DND-41 (cell line): ENCODE measurements around the gene TRIB2.

Experiments used
- ATAC-seq: fragments of 200-7000 bp; cut with Tn5 transposase; 3 replicates; pipeline ENCODE4 v1.9.1; 2021; ENCODE audit warnings: low read depth; ENCODE audit not compliant: insufficient read depth
- DNase-seq: peaks from one replicate; pipeline ENCODE4 v3.0.0-alpha.2; 2020
- H2AFZ ChIP-seq: 2 replicates; pipeline ENCODE4 v1.6.0; 2012; ENCODE audit warnings: low read depth, low read length
- H3K27ac ChIP-seq: 2 replicates; pipeline ENCODE4 v1.5.1; 2012; ENCODE audit warnings: low read length, inconsistent platforms
- H3K27me3 ChIP-seq: fragments of 200-600 bp; sonication (generic); 2 replicates; pipeline ENCODE4 v1.6.0; 2012; ENCODE audit warnings: low read length, mild to moderate bottlenecking, inconsistent platforms; ENCODE audit not compliant: insufficient read depth, poor library complexity
- H3K36me3 ChIP-seq: 2 replicates; pipeline ENCODE4 v1.5.1; 2012; ENCODE audit warnings: low read length, inconsistent platforms; ENCODE audit not compliant: insufficient read depth
- H3K4me1 ChIP-seq: 2 replicates; pipeline ENCODE4 v1.5.1; 2012; ENCODE audit warnings: mild to moderate bottlenecking, low read length; ENCODE audit not compliant: insufficient read depth
- H3K4me2 ChIP-seq: 2 replicates; pipeline ENCODE4 v1.6.0; 2012; ENCODE audit warnings: mild to moderate bottlenecking, moderate library complexity, low read length, inconsistent platforms; ENCODE audit not compliant: insufficient read depth
- H3K4me3 ChIP-seq, 2 experiments: fragments of 200-600 bp in 1 of 2; shearing (Covaris generic) in 1 of 2; 2 replicates each; pipeline ENCODE4 v1.5.1; 2012 to 2016; ENCODE audit warnings: inconsistent platforms in 2 of 2, low read length in 2 of 2, mild to moderate bottlenecking in 2 of 2, low read depth in 1 of 2, moderate library complexity in 1 of 2
- H3K79me2 ChIP-seq: 2 replicates; pipeline ENCODE4 v1.6.0; 2012; ENCODE audit warnings: low read length, inconsistent platforms; ENCODE audit not compliant: insufficient read depth
- H3K9ac ChIP-seq: 2 replicates; pipeline ENCODE4 v1.6.0; 2012; ENCODE audit warnings: low read depth, mild to moderate bottlenecking, inconsistent platforms, low read length, moderate library complexity
- H3K9me3 ChIP-seq: 2 replicates; pipeline ENCODE4 v1.5.1; 2012; ENCODE audit warnings: low read length, moderate library complexity, mild to moderate bottlenecking, inconsistent platforms; ENCODE audit not compliant: insufficient read depth, severe bottlenecking
- H4K20me1 ChIP-seq: 2 replicates; pipeline ENCODE4 v1.6.0; 2012; ENCODE audit warnings: low read length; ENCODE audit not compliant: insufficient read depth
- CTCF ChIP-seq: IDR thresholded peaks from 2 replicates; pipeline ENCODE4 v1.5.1; 2012; ENCODE audit warnings: borderline replicate concordance, low read length, moderate library complexity, mild to moderate bottlenecking; ENCODE audit not compliant: poor library complexity, severe bottlenecking; ENCODE audit errors: extremely low read depth
- EZH2 ChIP-seq: IDR thresholded peaks from 3 replicates; pipeline ENCODE4 v1.6.1; 2012; ENCODE audit warnings: borderline replicate concordance, low read depth, mild to moderate bottlenecking, moderate library complexity, low read length, inconsistent platforms; ENCODE audit not compliant: severe bottlenecking

TRIB2 gene

GRCh38 chr2:12732651-12733050 lies 15.9 kb downstream of the TRIB2 start:
- peaks cover 78% of the 10 kb centered on the region for H3K79me2 ChIP-seq
- no peaks in the 10 kb centered on the region for H3K9me3 ChIP-seq
- no peak overlapping the region for H3K4me3 ChIP-seq
- H2AFZ ChIP-seq, result no peak overlapping the region
- no peak overlapping the region for H3K4me2 ChIP-seq
- H3K9ac ChIP-seq, result no peak overlapping the region
- H3K36me3 ChIP-seq, result peaks cover 85% of the 10 kb centered on the region
- no peak overlapping the region for H3K27ac ChIP-seq
- no peak for DNase-seq
- H3K27me3 ChIP-seq, result no peaks in the 10 kb centered on the region
- H3K4me1 ChIP-seq, result peaks cover 20% of the 10 kb centered on the region
- TF ChIP-seq CTCF (no peak), EZH2 (no peak)
- peaks cover 50% of the 10 kb centered on the region for H4K20me1 ChIP-seq
- ATAC-seq, result no peak

GRCh38 chr2:12733846-12734245 lies 17.1 kb downstream of the TRIB2 start:
- Histone ChIP-seq H3K27me3 (no peaks in the 10 kb centered on the region), H3K4me1 (peaks cover 8% of the 10 kb centered on the region), H3K4me2 (no peak overlapping the region), H3K36me3 (peaks cover 94% of the 10 kb centered on the region), H3K27ac (no peak overlapping the region), H3K9me3 (no peaks in the 10 kb centered on the region), H4K20me1 (peaks cover 50% of the 10 kb centered on the region), H3K4me3 (no peak overlapping the region), H3K9ac (no peak overlapping the region), H2AFZ (no peak overlapping the region), H3K79me2 (peaks cover 74% of the 10 kb centered on the region)
- ATAC-seq (no peak), DNase-seq (no peak)
- no peak for TF ChIP-seq EZH2
- TF ChIP-seq CTCF, result no peak

GRCh38 chr2:12734914-12735654 lies 18.3 kb downstream of the TRIB2 start:
- H3K9ac ChIP-seq, result no peak overlapping the region
- peaks cover 53% of the 10 kb centered on the region for H4K20me1 ChIP-seq
- no peak overlapping the region for H3K27ac ChIP-seq
- no peak for TF ChIP-seq EZH2
- TF ChIP-seq CTCF, result no peak
- H3K27me3 ChIP-seq, result no peaks in the 10 kb centered on the region
- ATAC-seq (no peak), DNase-seq (no peak)
- H3K4me1 ChIP-seq, result no peaks in the 10 kb centered on the region
- H3K79me2 ChIP-seq, result peaks cover 63% of the 10 kb centered on the region
- H3K9me3 ChIP-seq, result no peaks in the 10 kb centered on the region
- H2AFZ ChIP-seq, result no peak overlapping the region
- no peak overlapping the region for H3K4me2 ChIP-seq
- peaks cover 94% of the 10 kb centered on the region for H3K36me3 ChIP-seq
- no peak overlapping the region for H3K4me3 ChIP-seq

GRCh38 chr2:12737297-12737696 lies 20.6 kb downstream of the TRIB2 start:
- ATAC-seq (no peak), DNase-seq (no peak)
- Histone ChIP-seq H3K4me3 (no peak overlapping the region), H2AFZ (no peak overlapping the region), H3K4me1 (no peaks in the 10 kb centered on the region), H3K4me2 (no peak overlapping the region), H3K36me3 (peaks cover 93% of the 10 kb centered on the region), H3K79me2 (peaks cover 42% of the 10 kb centered on the region), H3K27ac (no peak overlapping the region), H3K27me3 (no peaks in the 10 kb centered on the region), H3K9ac (no peak overlapping the region), H4K20me1 (peaks cover 41% of the 10 kb centered on the region), H3K9me3 (no peaks in the 10 kb centered on the region)
- no peak for TF ChIP-seq CTCF
- no peak for TF ChIP-seq EZH2
